Measurements from ENCODE around the gene C5orf22.

GRCh38 chr5:31531888-31532547 lies at the start of gene C5orf22, which contains the start of gene DROSHA:
- TF ChIP-seq, protein P1, sequence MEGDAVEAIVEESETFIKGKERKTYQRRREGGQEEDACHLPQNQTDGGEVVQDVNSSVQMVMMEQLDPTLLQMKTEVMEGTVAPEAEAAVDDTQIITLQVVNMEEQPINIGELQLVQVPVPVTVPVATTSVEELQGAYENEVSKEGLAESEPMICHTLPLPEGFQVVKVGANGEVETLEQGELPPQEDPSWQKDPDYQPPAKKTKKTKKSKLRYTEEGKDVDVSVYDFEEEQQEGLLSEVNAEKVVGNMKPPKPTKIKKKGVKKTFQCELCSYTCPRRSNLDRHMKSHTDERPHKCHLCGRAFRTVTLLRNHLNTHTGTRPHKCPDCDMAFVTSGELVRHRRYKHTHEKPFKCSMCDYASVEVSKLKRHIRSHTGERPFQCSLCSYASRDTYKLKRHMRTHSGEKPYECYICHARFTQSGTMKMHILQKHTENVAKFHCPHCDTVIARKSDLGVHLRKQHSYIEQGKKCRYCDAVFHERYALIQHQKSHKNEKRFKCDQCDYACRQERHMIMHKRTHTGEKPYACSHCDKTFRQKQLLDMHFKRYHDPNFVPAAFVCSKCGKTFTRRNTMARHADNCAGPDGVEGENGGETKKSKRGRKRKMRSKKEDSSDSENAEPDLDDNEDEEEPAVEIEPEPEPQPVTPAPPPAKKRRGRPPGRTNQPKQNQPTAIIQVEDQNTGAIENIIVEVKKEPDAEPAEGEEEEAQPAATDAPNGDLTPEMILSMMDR (IDR thresholded peaks at IDR 0.05), result no peak
- TF ChIP-seq EZH2phosphoT487 (IDR thresholded peaks at IDR 0.05), result no peak
